Measurements from ENCODE around the gene REV3L. TPM values are rescaled to one million over a fixed set of nuclear protein-coding genes. Genes with fewer than 3 reads are reported as not detected.

Gene REV3L
- total and polyA plus RNA-seq, 2 donors (not counting 3 experiments of a cell fraction or from before 2014, with no cell fraction given), result 6.0 to 22.7 TPM

DNA sequence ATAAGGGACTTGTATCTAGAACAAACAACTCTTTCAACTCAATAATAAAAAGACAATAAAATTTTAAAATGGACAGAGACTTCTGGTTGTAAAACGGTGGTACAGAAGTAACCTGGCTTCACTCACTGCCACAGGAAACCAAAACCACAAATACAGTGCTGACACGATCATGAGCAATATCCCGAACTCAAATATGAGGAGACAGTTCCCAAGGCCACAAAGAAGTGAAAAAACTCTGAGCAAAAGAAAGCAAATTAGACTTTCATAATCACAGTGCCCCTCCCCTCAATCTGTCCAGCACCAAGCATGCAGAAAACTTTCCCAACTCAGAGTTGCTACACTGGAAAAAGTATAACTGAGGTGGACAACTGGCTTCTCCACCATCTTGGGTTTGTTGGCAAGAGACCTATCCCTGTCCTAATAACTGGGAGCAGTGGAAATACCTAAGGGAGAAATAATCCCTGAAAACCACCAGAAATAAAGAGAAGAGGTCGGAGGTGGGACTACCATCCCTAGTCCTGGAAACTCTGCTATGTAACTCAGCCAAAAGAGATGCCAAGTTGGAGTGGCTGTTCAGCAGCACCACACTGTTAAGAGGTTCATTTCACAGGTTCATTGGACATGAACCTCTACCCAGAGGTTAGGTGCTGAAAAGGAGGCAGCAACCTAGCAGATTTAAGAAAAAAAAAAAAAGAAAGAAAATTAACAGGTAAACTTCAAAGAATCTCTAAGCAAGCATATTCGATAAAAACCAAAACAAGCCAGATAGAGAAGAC lies 55.5 kb downstream of the REV3L start:
- peak overlapping the region; percentile 93 for H3K27ac ChIP-seq (ENCODE audit: insufficient read depth, low read depth, low read length)

DNA sequence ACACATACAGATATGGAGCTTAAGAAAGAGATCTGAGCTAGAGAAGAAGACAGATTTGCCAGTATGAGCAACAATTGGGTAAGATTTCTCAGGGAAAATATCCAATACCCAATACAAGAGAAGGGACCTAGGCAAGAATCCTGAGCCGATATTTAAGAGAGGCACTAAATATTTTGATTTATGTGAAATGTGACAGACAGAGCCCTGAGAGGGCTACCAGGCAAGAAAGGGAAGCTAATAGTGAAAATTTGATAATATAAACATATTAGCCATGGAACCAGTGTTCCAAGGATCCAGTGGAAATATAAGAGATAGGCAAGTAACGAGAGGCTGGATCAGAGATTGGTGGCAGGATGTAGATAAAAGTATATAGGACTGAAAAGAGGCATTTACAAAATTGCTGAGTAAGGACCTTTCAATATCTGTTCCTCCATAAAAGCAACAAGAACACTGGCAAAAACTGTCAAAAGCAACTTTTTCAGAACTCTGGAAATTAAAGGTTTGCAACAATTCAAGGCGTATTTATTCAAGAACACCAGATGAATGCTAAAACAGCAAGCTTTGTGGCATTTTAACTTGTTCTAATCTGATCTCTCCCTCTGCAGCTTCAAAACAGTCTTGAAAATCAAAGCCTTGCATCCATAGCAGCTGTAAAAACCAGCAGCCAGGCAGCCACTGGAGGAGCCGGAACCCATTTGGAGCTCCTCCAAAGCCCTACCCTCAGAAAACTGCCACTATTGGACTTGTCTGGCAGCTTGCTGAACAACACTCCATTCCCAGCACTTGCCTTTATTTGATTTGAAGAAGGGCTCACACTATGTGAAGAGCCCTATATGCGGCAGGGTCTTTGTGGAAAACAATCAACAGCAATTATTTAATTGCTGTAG lies 58.8 kb downstream of the REV3L start:
- H2AFZ ChIP-seq (ENCODE audit: low read depth, low read length), result no peak overlapping the region
- H3K27me3 ChIP-seq (ENCODE audit: control insufficient read depth in 2 of 2, insufficient read depth in 2 of 2, low read length in 2 of 2), result no peaks in the 10 kb centered on the region
- H3K36me3 ChIP-seq (ENCODE audit: control insufficient read depth in 2 of 2, extremely low read depth in 1 of 2, insufficient read depth in 2 of 2, low read length in 2 of 2), result no peaks in the 10 kb centered on the region
- H3K27ac ChIP-seq (ENCODE audit: insufficient read depth, low read depth, low read length), result no peak overlapping the region
- POLR2A ChIA-PET, result no interaction called here
- dilution Hi-C loops (cut with MboI; ENCODE audit: extremely low pct_ligation_motif_present, low sequenced_read_pairs), result no loop called here
- no peaks in the 10 kb centered on the region for H4K20me1 ChIP-seq (replicated peaks; ENCODE audit: control insufficient read depth, extremely low read depth, insufficient read depth, low read length)
- no peaks in the 10 kb centered on the region for H3K9me3 ChIP-seq (replicated peaks; ENCODE audit: control insufficient read depth, insufficient read depth, low read length)
- CTCF ChIA-PET, result interaction anchor here (0.6 to 2.8 kb wide), 8 partner anchors 13 to 218 kb away, joined by 3 to 25 read pairs (median 4); a partner anchor contains a TSS
- H3K4me3 ChIP-seq (replicated peaks in 1 of 3; ENCODE audit: insufficient read depth in 1 of 3, low read depth in 1 of 3, low read length in 3 of 3), result no peak overlapping the region
- H3K4me2 ChIP-seq (ENCODE audit: insufficient read depth, low read length), result peak overlapping the region; percentile 45
- H3K79me2 ChIP-seq (ENCODE audit: control insufficient read depth, insufficient read depth, low read length), result peaks cover 42% of the 10 kb centered on the region
- TF ChIP-seq FOS (IDR thresholded peaks at IDR 0.05; ENCODE audit: borderline replicate concordance, insufficient read depth, low read length) (no peak), EZH2 (IDR thresholded peaks at IDR 0.05; ENCODE audit: borderline replicate concordance, low read depth, low read length, severe bottlenecking) (no peak), MAX (IDR thresholded peaks at IDR 0.05; ENCODE audit: insufficient read depth, insufficient read length) (no peak), JUN (IDR thresholded peaks at IDR 0.05; ENCODE audit: borderline replicate concordance, insufficient read depth, insufficient read length, low read depth) (no peak), MYC (IDR thresholded peaks at IDR 0.05; ENCODE audit: low read depth, low read length) (no peak), POLR2A (IDR thresholded peaks at IDR 0.05; ENCODE audit: low read depth, low read length) (no peak), GATA2 (IDR thresholded peaks at IDR 0.05; ENCODE audit: insufficient read depth, insufficient read length, low read depth, low read length) (no peak), POLR2AphosphoS5 (IDR thresholded peaks at IDR 0.05; ENCODE audit: insufficient read depth, low read depth, low read length) (no peak)
- TF ChIP-seq, protein P1, sequence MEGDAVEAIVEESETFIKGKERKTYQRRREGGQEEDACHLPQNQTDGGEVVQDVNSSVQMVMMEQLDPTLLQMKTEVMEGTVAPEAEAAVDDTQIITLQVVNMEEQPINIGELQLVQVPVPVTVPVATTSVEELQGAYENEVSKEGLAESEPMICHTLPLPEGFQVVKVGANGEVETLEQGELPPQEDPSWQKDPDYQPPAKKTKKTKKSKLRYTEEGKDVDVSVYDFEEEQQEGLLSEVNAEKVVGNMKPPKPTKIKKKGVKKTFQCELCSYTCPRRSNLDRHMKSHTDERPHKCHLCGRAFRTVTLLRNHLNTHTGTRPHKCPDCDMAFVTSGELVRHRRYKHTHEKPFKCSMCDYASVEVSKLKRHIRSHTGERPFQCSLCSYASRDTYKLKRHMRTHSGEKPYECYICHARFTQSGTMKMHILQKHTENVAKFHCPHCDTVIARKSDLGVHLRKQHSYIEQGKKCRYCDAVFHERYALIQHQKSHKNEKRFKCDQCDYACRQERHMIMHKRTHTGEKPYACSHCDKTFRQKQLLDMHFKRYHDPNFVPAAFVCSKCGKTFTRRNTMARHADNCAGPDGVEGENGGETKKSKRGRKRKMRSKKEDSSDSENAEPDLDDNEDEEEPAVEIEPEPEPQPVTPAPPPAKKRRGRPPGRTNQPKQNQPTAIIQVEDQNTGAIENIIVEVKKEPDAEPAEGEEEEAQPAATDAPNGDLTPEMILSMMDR (IDR thresholded peaks at IDR 0.05; ENCODE audit: extremely low read depth in 1 of 2, insufficient read depth in 1 of 2, low read depth in 1 of 2, low read length in 2 of 2), result no peak
- peaks cover 47% of the 10 kb centered on the region for H3K4me1 ChIP-seq (ENCODE audit: control insufficient read depth, extremely low read depth, insufficient read depth, low read length)
- no TSS peak for BruUV-seq (replicated peaks)
- intact Hi-C loops (cut with micrococcal nuclease), result no loop called here
- H3K9ac ChIP-seq (replicated peaks; ENCODE audit: extremely low read depth, insufficient read depth, low read length), result no peak overlapping the region
- no peaks in the 10 kb centered on the region for H3K9me1 ChIP-seq (replicated peaks; ENCODE audit: control insufficient read depth, extremely low read depth, insufficient read depth, low read length)
- FAIRE-seq (no peak), DNase-seq (ENCODE audit: low read depth, low spot score) (peak; percentile 81)

More for the DNA sequence above, 55.5 kb downstream of the REV3L start:
- peak; percentile 90 for DNase-seq (ENCODE audit: low read depth, low spot score)
- no TSS peak for BruUV-seq (replicated peaks)
- FAIRE-seq, result peak; percentile 94
- TF ChIP-seq JUN (IDR thresholded peaks at IDR 0.05; ENCODE audit: borderline replicate concordance, insufficient read depth, insufficient read length, low read depth), result peak; percentile 75
- no peak for TF ChIP-seq MAX (IDR thresholded peaks at IDR 0.05; ENCODE audit: insufficient read depth, insufficient read length)
- no peak for TF ChIP-seq MYC (IDR thresholded peaks at IDR 0.05; ENCODE audit: low read depth, low read length)
- TF ChIP-seq POLR2AphosphoS5 (IDR thresholded peaks at IDR 0.05; ENCODE audit: insufficient read depth, low read depth, low read length), result peak; percentile 74
- peak; percentile 86 for TF ChIP-seq FOS (IDR thresholded peaks at IDR 0.05; ENCODE audit: borderline replicate concordance, insufficient read depth, low read length)
- H3K9ac ChIP-seq (replicated peaks; ENCODE audit: extremely low read depth, insufficient read depth, low read length), result peak overlapping the region; percentile 39
- no peaks in the 10 kb centered on the region for H4K20me1 ChIP-seq (replicated peaks; ENCODE audit: control insufficient read depth, extremely low read depth, insufficient read depth, low read length)
- intact Hi-C loops (cut with micrococcal nuclease) (loop anchor here (1.0 to 2.0 kb wide), 2 partner anchors 18 to 35 kb away; no protein-coding TSS in a partner anchor), dilution Hi-C loops (cut with MboI; ENCODE audit: extremely low pct_ligation_motif_present, low sequenced_read_pairs) (no loop called here)
- H3K4me1 ChIP-seq (ENCODE audit: control insufficient read depth, extremely low read depth, insufficient read depth, low read length), result peaks cover 48% of the 10 kb centered on the region
- no peaks in the 10 kb centered on the region for H3K36me3 ChIP-seq (ENCODE audit: control insufficient read depth in 2 of 2, extremely low read depth in 1 of 2, insufficient read depth in 2 of 2, low read length in 2 of 2)
- H3K27me3 ChIP-seq (ENCODE audit: control insufficient read depth in 2 of 2, insufficient read depth in 2 of 2, low read length in 2 of 2), result no peaks in the 10 kb centered on the region
- ChIA-PET CTCF (interaction anchor here (1.3 to 1.9 kb wide), 2 partner anchors 51 kb away, joined by 5 to 8 read pairs; no protein-coding TSS in a partner anchor), POLR2A (no interaction called here)
- peak overlapping the region in 2 of 3 experiments; percentile 16 to 23 for H3K4me3 ChIP-seq (replicated peaks in 1 of 3; ENCODE audit: insufficient read depth in 1 of 3, low read depth in 1 of 3, low read length in 3 of 3)
- no peaks in the 10 kb centered on the region for H3K9me1 ChIP-seq (replicated peaks; ENCODE audit: control insufficient read depth, extremely low read depth, insufficient read depth, low read length)
- peak overlapping the region; percentile 92 for H3K4me2 ChIP-seq (ENCODE audit: insufficient read depth, low read length)
- no peaks in the 10 kb centered on the region for H3K9me3 ChIP-seq (replicated peaks; ENCODE audit: control insufficient read depth, insufficient read depth, low read length)
- H3K79me2 ChIP-seq (ENCODE audit: control insufficient read depth, insufficient read depth, low read length), result peaks cover 65% of the 10 kb centered on the region
- H2AFZ ChIP-seq (ENCODE audit: low read depth, low read length), result peak overlapping the region; percentile 55

Data from endothelial cell of umbilical vein (primary cell).